Colon (tissue), 2 donors: ENCODE measurements around the gene SLC16A7.
"Not testable (repeated sequence)": the region's sequence is repeated elsewhere in the genome, so short reads cannot be mapped to it uniquely, and the experiment has no call there.

ENCODE experiments used
- FAIRE-seq: peaks from 2 replicates; lab custom pipeline; 2012; peaks lifted over from hg19 to GRCh38; lab: Jason Lieb, UNC
- donor health status: control.
- donor health status: control.

The SLC16A7 gene, protein sequence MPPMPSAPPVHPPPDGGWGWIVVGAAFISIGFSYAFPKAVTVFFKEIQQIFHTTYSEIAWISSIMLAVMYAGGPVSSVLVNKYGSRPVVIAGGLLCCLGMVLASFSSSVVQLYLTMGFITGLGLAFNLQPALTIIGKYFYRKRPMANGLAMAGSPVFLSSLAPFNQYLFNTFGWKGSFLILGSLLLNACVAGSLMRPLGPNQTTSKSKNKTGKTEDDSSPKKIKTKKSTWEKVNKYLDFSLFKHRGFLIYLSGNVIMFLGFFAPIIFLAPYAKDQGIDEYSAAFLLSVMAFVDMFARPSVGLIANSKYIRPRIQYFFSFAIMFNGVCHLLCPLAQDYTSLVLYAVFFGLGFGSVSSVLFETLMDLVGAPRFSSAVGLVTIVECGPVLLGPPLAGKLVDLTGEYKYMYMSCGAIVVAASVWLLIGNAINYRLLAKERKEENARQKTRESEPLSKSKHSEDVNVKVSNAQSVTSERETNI

DNA sequence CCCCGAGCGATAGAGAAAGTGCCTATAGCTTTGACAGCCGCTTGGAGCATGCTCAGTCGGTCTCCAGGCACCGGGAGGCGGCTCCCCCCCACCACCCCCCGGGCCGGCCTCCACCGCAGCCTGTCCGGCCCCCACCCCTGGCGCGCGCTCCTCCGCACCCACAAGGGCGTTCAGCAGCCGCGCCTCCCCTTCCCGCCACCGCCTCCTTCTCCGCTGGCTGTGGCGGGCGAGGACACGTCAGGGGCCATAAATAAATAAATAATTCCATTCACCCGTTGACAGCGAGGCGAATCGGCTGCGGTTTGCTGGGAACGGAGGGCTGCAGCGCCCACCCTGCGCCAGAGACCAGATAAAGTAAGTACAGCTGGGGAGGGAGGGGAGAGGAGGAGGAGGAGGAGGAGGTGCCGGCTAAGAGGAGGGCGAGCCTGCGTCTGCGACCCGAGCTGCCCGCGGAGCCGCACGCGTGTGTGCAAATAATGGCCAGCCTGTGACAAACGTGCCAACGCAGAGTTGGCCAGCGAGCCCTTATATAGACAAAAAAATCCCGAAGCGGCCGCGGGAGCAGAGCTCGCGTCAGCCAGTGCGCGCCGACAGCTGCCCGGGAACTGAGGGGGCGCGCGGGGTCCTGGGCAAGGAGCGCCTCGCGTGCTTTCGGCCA is at the start of gene SLC16A7:
TSS of gene SLC16A7 (plus strand) at position 147 of the 658 bp plus-strand sequence. CDS start 108,773 bp downstream, outside the sequence.
- FAIRE-seq = no peak

DNA sequence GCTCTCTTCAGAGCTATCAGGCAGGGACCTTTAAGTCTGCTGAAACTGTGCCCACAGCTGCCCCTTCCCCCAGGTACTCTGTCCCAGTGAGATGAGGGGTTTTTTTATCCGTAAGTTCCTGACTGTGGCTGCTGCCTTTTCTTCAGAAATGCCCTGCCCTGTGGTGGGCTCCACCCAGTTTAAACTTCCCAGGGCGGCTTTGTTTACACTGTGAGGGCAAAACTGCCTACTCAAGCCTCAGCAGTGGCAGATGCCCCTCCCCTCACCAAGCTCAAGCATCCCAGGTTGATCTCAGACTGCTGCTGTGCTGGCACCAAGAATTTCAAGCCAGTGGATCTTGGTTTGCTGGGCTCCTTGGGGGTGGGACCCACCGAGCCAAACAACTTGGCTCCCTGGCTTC is 46.9 kb upstream of the SLC16A7 start:
- no peak for FAIRE-seq

GRCh38 chr12:59559696-59560095 is 36.1 kb upstream of the SLC16A7 start:
- FAIRE-seq = no peak

GRCh38 chr12:59570145-59570544 is 25.7 kb upstream of the SLC16A7 start:
- FAIRE-seq = no peak

GRCh38 chr12:59574406-59574805 is 21.4 kb upstream of the SLC16A7 start:
- no peak for FAIRE-seq

DNA sequence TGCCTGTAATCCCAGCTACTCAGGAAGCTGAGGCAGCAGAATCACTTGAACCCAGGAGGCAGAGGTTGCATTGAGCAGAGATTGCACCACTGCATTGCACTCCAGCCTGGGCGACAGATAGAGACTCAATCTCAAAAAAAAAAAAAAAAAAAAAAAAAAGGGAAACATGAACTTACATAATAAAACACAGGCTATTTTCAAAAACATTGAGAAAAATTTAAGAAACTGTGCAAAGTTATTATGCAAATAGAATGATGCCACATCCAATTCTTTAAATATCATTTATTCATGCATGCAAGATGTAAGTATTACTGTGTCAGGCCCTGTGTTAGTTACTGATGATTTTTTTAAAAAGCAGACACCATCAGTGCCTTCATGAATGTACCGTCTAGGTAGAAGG is 20.0 kb upstream of the SLC16A7 start:
- no peak for FAIRE-seq

DNA sequence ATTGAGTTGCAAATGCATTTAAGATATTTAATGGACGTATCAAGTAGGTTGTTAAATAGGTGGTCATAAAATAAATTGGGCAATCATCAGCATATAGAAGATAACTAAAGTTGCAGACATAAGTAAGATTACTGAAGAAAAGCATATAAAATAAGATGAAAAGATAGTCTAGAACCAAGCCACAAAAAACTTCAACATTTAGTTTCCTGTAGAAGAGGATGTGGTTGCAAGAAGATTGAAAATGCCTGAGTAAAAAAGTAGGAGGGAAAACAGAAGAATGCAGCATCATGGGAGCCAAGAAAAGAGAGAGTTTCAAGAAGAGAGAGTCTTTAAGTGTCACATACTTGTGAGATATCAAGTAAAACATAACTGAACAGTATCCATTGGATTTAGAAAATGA is 17.6 kb upstream of the SLC16A7 start:
- FAIRE-seq = no peak

DNA sequence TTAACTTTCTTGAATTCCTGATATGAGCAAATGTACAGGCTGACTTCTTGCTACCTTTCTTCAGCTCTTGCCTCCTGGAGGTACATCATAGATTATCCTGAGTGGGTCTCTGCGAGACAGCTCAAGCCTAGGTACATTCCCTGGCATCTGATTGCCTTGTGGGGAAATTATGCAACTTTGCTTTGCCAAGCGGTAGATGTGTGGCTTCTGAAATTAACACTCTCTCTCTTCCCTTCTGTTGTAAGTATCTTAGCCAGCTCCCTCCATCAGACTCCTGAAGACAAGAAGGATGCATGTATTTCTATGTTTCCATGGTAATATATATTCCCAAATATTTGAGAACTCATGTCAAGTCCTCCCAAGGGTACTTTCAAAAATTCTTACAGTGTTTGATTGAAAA is 16.2 kb upstream of the SLC16A7 start:
- no peak for FAIRE-seq

DNA sequence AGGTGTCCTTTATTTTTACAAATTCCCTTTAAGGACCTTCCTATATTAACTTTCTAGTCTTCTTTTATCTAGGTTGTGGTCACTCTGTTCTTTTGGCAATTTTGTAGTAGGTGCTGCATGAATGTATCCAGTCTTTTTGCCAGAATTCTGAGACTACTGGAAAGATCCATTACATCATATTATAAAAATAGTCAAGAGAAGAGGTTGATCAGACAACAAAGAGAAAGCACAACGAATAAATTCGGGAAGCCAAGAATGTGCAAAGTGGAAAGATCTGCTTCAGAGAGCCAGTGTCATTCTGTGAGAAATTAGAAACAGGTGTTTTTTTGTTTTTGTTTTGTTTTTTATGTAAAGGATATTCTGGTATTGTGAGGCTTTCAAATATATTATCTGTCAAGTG is 15.8 kb upstream of the SLC16A7 start:
- FAIRE-seq = no peak

GRCh38 chr12:59583003-59583712 is 12.7 kb upstream of the SLC16A7 start:
- FAIRE-seq = no peak

- FAIRE-seq = no peak
These were observed 8.1 kb upstream of the SLC16A7 start for GRCh38 chr12:59587710-59588109.

DNA sequence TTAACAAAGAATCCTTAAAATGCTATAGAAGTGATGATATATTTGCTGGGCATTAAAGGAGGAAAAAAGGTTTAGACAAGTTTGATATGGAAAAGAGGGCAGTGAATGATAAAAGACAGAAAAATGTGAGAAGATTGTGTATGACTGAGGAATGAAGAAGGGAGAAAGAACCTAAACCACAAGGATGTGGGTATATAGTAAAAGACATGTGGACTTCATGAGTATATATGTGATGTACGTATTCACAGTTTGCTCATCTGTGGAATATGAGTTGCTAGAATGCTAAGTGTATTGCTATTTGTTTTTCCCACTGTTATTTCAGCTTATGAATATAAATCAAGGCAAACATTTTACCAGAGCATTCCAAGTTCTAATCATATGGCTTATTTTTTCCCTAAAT is 2.1 kb upstream of the SLC16A7 start:
- no peak for FAIRE-seq

GRCh38 chr12:59594943-59595500 is 807 bp upstream of the SLC16A7 start:
- no peak for FAIRE-seq

DNA sequence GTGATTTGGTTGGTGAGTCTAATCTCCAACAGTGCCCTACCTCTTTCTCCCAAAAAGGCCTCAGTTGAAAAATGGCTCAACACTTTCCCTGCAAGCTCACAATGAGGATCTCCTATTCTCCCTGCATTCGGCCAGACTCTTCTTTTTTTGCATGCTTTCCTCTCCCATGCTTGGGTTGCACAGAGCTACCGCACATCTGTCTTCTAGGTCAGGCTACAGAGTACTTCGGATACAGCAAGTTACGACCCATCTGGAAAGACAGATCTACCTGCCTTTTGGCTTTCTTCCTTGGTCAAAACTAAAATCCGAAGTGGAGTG is 305 bp upstream of the SLC16A7 start:
- FAIRE-seq = no peak

- no peak for FAIRE-seq
These were observed 1.6 kb downstream of the SLC16A7 start for GRCh38 chr12:59597385-59597781.

GRCh38 chr12:59600171-59600570 is 4.3 kb downstream of the SLC16A7 start:
- FAIRE-seq = no peak

DNA sequence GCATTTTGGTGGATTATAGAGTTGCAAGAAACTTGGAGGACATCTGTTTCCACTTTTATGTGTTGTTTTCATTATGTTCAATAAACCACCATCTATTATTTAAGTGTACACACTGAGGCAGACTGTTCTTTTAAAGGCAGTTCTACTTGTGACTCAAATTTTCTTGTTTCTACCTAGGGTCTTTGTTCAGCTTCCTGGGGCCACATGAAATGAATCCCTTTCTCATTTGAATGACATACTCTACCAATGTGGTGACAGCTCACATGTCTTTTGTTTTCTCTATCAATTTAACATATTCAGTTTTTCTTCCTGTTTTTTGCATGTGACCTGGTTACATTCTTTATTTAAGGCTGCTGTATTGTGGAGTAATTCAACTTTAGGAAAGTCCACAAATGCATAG is 7.9 kb downstream of the SLC16A7 start:
- no peak for FAIRE-seq

DNA sequence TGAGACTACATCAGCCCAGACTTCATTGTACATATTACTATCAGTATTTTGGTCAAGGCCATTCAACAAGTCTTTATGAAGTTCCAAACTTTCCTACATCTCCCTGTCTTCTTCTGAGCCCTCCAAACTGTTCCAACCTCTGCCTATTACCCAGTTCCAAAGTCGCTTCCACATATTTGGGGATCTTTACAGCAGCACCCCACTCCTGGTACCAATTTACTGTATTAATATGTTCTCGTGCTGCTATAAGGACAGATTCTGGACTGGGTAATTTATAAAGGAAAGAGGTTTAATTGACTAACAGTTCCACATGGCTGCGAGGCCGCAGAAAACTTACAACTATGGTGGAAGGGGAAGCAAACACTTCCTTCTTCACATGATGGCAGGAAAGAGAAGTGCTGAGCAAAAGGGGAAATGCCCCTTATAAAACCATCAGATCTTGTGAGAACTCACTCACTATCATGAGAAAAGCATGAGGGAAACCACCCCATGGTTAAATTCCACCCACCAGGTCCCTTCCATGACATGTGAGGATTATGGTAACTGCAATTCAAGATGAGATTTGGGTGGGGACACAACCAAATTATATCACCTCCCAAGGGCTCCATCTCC is 17.1 kb downstream of the SLC16A7 start:
- not testable (repeated sequence) for FAIRE-seq

- no peak for FAIRE-seq
These were observed 19.8 kb downstream of the SLC16A7 start for GRCh38 chr12:59615392-59616165.

DNA sequence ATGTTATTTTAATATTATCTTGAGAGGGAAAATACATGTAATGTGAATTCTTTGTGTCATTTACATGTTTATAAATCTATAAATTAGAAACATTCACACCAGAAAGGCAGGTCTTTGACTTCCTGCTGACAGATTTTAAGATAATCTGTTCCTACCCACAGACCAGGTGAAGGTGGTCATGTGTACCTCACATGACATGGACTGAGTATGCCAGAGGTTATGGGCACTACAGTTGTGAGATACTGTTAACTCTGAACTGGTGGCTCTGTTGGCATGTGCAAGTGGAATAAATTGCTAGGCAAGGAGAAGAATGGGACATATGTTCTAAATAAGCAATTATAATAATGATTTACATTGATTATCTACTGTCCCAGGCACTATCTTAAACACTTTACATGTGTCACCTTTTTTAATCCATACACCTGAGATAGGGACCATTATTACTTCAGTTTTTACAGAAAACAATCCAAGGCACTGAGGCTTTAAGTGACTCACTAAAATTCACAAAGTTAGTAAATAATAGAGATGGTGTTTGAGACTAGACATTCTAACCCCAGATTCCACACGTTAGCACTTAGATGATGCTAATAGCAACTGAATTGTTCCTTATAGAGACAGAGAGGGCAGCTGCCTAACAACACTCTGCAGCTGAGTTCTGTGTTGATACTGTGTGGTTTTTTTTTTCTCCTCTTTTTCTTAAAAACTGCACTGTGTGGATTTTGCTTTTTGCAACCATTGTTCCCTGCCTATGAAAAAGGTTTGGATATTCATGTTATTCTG is 23.8 kb downstream of the SLC16A7 start:
- no peak for FAIRE-seq

DNA sequence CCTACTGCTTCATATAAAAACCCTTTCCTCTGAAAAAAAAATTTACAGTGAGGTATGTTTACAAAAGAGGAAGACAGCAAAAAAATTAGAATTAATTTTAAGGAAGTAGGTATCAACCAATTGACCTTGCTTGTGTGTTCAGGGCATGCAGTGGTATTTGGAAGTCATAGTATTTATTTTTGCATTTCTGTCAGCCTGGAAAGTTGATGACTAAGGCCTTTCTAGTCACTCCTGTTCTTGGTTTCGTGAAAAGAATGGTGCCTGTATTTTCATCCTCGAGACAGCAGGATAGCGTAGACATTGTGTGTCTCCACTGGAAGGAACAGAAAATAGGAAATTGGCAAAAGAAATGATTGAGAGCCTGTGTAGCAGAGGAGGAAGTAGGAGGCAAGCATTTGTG is 24.5 kb downstream of the SLC16A7 start:
- no peak for FAIRE-seq
